NCI-H1417 treated with DMSO at 0.1 percent for 48 hours (cell line): ENCODE results near the gene ARHGAP30.

Source experiments
- DNase-seq: peaks from one replicate; lab custom pipeline; 2025; lab: John Stamatoyannopoulos, UW

Gene ARHGAP30

DNA sequence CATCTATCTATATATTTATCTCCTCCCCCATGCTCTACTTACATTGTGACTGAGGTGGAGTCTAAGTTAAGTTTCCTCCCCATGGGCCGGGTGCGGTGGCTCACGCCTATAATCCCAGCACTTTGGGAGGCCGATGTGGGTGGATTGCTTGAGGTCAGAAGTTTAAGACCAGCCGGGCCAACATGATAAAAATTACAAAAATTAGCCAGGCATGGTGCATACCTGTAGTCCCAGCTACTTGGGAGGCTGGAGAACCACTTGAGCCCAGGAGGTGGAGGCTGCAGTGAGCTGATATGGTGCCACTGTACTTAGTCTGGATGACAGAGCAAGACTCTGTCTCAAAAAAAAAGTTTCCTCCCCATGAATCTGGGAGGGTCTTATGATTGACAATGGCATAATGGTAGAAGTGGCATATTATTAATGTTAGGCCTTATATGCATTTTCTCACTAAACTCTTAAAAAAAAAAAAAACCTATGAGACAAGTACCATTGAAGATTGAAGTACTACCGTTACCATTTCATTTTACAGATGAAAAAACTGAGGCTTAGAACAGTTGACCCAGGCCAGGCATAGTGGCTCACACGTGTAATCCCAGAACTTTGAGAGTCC is 60.0 kb downstream of the ARHGAP30 start:
- no peak for DNase-seq

DNA sequence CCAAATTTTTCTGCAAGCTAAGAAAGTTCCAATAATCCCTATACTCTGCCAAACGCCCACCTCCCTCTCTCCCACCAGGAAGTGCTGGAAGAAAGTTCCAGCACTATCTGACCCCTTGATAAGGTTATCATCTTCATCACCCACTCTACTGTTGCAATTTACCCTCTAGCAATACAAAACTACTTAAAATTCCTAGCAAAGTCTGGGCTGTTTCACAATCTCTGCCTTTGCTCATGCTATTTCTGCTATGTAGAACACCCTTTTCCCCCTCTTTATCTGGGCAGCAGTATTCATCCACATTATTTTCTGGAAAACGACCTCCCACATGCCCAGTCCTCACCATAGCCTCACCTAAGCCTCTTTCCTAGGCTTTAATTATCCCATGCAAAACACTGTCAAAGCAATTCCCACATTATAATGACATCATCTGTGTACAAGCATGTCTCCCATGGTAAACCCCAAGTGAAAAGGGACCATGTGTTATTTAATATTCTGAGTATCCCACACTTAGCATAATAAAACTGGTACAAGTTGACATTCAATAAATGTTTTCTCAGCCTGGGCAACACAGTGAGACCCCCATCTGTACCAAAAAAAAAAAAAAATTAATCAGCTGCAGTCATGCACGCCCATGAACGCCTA is 60.7 kb downstream of the ARHGAP30 start:
- DNase-seq, result no peak

DNA sequence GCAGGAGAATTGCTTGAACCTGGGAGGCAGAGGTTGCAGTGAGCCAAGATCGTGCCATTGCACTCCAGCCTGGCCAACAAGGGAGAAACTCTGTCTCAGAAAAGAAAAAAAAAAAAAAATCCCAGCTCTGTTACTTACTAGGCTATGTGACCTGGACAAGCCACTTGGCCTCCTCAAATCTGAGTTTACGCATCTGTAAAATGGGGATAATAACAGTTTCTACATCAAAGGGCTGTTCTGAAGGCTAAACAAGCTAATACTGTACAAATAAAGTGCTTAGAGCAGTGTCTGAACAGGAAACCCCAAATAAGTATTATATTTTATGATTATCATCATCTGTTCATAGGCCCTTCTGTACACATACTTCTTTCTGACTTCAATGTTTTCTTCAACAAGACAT is 62.3 kb downstream of the ARHGAP30 start:
- no peak for DNase-seq

DNA sequence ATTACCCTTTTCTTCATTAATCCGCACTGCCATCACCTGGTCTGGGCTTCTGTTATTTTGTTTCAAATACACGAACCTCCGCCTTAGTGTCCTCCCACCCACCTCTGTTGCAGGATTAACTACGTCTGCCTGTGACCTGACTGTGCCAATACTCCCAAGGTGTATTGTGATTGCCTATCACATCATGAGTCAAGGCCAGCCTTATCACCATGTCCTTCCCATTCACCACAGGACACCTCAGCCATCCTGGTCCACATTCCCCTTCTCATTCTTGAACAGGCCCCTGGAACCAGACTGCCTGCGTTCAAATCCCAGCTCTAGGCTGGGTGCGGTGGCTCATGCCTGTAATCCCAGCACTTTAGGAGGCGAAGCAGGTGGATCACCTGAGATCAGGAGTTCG is 63.1 kb downstream of the ARHGAP30 start:
- no peak for DNase-seq

DNA sequence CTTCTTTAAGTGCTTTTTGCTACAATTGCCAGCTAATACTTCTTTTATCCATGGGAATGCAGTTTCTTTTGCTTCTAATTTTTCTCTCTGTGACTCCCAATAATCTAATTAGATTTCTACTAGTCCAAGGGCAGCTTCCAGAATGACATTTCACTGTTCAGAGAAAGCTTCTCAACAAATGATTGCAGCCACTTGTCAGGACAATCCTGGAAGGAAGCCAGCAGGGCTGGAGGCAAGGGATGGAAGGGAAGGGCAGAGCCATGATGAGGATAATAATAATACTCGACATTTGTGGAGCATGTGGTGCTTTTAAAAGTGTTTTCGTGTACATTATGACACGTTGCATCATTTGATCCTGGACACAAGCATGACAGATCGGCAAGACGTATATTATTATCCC is 68.2 kb downstream of the ARHGAP30 start:
- DNase-seq, result no peak

DNA sequence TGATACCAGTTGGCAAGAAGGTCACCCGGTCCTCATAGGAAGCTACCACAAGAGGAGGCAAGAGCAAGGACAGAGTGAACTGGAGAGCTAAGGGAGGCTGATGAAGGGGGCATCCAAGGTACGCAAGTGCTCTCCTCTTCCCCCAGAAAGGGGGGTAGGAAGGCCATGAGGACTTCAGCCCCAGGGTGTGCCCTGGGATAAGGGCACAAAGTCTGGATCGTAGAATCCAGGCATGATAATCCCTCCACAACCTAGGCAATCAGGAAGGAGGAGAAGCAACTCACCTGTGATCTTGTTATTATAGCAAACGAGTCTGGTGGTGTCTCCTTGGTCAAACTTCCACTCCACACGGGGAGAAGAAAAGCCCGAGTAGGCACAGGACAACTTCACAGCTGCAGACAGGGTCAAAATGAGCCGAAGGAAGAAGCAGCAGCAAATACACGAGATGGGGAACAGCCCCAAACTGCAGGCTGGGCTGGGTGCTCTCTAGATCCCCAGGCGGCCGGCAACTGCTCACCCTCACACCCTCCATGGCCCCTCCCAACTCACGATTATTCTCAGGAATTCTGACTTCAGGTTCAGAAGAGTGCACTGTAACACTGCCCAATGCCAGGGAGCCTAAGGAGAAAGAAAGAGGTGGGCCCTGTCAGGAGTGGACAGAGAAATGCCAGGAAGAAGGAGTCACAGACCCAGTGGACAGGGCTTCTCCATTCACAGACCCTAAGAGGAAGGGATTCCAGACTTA is 68.8 kb downstream of the ARHGAP30 start:
- DNase-seq, result no peak

DNA sequence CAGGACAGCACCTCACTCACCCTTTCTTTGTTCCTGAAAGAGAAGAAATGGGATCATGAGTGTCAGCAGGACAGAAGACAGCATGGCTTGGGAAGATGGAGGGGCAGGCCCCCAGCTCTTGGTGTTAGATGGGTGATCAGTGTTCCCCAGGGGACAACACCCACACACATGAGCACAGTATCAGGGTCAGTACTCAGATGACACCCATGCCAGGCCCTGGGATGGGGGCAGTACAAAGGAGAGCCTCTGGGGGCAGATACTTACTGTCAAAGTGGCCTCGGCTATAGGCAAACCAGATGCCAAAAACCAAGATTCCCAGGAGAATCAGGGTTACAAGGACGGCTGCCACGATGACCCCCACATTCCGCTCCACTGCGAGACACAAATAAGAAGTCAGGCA is 70.3 kb downstream of the ARHGAP30 start:
- DNase-seq, result no peak

DNA sequence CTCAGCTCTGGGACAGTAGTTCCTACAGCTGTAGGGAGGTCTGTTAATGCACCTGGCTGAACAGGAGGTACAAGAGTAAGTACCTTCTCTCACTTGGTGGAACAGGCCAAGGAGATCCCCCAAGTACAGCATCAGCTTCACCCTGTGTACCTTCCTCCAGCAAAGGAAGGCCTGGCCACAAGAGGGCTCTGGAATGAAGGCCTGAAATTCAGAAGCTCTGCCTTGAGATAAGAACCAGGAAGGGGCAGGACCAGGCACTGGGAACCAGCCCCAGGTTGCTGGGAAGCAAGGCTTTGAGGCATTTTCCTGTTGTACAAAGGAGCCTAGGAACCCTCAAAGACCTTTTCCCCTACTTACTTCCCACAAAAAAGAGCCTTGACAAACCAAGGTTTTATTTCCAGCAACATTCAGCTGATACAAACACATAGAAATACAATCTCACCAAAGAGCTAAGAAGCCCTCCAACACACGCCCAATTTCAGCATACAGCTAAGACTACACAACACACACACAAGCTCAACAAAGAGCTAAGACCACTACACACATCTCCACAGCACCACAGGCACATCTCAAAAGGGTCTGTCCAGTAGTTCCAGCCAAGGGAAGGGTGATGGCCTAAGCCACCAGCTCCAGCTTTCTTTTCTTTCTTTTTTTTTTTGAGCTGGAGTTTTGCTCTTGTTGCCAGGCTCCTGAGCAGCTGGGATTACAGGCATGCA is 72.2 kb downstream of the ARHGAP30 start:
- DNase-seq, result no peak
